Stimulated activated CD4-positive, alpha-beta T cell treated with anti-CD3 and anti-CD28 coated beads, Interleukin-2, amount 100 ng/mL, for 4 hours (primary cell): ENCODE measurements around the gene TSPAN18.

Experiments
- DNase-seq: peaks from one replicate; pipeline ENCODE4 v3.0.0-alpha.2; 2020; ENCODE audit warnings: low read depth

Gene TSPAN18

DNA sequence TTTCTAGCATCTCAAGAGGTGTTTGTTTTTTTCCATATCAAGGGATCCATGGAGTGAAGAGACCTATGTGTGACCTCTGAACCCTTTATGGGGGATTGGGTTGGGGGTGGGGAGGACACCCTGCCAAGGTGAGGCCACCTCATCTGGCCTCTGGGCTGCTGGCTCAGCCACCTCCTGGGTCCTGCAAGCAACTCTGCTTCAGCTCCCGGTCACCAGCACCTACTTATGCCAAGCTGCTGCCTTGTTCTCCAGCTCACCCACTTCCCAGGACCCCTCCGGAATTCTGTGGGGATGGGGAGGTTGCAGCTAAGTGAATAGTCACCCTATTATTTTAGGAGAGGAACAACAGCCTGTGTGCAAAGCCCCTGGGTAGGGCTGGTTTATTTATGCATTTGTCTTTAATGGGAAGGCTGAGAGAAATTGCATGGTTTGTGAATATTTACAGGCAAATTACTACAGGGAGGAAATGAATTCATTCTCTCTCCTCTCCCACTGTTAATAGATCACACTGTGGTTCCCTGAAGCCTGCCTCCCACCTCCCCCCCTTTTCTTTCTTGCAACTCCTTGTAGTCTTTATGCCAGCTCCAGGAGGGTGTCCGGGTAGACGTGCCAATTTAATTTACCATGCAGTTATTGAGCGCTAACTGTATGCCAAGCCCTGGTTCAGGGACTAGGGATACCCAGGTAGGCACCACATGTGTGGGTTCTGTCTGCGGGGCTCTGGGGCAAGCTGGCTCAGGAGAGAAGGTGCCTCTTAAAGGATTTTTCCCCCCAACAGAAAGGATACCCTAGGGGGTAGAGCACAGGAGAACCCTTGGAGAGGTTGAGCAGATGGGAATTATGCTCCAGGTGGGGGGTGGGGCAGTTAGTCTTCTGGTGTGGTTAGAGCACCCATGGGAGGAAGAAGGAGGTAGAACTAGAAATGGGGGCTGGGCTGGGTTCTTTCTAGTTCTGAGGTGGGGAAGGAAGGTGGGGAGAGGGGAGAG, 50.7 kb downstream of the TSPAN18 start:
- DNase-seq, result no peak

DNA sequence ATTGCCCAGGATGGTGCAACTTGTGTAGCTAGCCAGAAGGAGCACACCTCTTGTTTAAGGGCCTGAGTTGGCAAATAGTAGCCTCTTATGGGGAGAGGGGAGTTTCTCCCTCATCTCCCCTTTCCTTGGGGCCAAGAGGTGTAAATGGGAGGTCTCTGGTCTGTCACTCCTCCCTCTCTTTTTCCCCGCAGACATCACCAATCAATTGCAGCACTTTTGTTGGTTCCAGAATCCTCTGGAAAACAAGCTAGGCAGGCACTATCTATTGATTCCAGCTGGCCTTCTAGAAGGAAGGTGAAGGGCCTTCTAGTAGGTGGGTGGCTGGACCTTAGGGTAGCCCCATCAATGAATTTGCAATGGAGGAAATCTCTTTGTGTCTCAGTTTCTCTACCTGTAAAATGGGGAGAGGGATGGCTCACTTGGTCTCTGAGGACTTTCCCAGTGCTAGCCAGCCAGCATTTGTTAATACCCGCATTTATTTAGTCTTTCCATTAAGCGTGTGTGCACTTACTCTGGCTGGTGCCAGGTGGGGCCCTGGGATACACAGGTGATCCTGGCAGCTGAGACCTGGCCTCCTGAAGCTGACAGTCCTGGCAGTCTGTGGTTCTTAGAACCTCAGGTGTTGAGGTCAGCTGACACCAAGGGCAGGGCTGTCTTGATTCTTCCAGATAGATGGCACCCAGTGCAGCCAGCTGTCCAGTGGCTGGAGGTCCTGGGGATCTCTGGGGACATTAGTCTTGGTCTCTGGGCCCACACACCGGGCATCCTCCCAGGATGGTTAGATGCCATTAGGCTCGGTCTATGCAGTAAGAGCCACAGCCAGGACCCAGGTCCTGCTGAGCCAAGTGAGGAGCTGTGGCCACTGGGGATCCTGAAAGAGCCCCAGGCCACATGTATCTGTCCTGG, 51.7 kb downstream of the TSPAN18 start:
- DNase-seq, result no peak

DNA sequence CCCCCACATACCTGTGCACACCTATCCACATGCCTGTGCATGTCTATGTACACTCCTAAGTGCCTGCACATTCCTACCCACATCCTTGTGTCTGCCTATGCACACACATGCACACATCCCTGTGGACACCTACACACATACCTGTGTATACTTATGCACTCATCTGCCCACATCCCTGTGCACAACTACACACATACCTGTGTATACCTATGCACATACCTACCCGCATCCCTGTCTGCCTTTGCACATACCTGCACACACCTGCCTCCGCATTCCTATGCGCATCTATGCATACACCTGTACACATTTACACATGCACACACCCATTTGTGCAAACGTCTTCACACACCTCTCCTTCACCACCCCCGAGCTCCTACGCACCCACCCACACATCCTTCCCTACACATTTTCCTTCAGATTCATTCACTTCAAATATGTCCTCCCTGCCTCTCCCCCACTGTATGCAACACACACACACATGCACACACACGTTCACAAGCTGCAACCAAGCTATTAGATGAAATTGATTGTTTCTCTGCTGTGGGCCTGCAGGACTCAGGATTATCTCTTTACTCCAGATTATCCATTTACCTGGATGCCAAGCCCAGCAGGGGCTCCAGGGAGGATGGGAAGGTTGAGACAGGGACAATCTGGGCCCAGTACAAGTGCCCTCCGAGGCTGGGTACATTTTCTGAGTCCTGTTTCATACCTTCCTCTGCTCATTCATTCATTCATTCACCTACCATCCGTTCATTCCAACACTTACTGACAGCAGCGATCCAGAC, 53.2 kb downstream of the TSPAN18 start:
- DNase-seq, result no peak

DNA sequence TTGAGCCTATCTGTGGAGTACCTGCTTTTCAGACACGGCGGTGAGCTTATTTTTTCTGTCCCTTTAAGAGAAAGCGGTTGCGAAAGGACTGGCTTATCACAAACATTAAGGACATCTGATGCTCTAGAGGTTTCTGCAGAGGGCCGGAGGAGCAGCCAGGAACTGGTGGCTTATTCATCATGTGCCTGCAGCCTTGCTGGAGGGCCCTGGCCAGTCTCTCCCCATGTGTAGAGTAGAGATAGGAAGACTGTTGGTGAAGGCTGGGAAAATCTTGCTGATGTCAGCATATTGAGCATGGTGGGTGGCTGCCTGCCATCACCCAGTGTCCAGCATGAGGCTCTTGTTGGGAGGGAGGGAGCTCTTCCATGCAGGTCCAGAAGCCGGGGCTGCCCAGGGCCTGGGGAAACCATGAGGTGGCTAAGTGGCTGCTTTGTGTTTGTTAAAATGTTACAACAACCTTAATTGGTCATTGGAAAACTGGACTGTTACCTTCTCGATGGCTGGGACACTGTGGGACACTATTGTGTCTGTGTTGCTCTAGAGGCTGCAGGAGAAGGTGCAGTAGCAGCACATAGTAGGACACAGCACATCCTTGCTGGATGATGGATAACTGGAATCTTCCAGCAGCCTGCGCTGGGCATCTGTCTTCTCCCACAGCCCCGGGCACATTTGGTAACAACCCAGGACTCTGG, 54.3 kb downstream of the TSPAN18 start:
- DNase-seq, result no peak

DNA sequence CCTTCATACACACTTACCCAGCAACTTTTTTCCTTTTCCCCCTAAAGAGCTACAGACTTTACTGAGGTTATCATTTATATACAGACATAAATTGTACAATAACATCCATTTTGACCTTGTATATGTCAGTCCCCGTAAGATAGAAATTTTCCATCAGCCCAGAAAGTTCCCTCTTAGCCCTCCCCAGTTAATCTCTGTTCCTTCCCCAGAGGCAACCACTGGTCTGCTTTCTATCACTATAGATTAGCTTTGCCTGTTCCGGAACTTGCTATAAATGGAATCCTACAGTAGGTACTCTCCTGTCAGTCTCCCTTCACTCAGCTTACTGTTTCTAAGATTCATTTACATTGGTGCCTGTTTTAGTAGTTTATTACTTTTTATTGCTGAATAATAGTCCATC, 54.9 kb downstream of the TSPAN18 start:
- DNase-seq, result no peak

DNA sequence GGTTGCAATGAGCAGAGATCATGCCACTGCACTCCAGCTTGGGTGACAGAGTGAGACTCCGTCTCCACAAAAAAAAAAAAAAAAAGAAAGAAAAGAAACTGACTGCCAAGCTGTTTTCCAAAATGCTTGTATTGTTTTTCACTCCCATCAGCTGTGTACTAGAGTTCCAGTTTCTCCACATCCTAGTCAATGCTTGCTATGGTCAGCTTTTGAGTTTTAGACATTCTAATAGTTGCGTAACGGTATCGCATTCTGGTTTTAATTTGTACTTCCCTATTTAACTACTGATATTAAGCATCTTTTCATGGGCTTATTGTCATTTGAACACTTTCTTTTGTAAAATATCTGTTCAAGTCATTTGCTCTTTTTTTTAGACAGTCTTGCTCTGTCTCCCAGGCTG, 55.7 kb downstream of the TSPAN18 start:
- DNase-seq, result no peak

DNA sequence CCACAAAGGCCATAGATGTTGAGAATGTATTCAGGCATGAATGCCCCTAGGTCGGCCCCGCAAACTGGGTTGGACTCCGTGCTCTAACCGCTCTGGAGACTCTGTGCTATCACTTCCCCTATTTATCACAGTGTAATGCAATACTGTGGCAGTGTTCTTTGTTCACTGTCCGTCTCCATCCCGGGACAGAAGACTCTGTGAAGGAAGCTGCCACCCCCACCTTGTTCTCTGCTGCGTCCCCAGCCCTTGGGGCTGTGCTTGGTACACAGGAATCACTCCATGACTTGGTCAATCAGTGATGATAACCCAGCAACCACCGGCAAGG, 57.6 kb downstream of the TSPAN18 start:
- DNase-seq, result no peak

DNA sequence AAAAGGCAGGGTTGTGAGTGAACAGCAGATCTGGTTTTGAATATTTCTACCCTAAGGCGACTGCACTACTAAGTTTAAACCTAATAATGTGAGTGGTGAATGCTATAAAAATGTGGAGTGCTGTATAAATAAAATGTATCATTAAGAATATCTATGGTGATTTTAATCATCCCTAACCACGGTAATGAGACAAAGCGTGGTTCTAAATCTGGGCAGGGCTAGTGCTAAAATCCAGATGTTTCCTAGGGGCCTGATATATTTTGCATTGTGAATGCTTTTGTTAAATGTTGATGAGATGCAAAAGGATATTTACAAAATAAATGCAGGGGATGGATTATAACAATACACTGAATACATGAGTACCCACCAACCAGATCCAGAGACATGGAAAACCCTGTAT, 58.1 kb downstream of the TSPAN18 start:
- DNase-seq, result no peak

DNA sequence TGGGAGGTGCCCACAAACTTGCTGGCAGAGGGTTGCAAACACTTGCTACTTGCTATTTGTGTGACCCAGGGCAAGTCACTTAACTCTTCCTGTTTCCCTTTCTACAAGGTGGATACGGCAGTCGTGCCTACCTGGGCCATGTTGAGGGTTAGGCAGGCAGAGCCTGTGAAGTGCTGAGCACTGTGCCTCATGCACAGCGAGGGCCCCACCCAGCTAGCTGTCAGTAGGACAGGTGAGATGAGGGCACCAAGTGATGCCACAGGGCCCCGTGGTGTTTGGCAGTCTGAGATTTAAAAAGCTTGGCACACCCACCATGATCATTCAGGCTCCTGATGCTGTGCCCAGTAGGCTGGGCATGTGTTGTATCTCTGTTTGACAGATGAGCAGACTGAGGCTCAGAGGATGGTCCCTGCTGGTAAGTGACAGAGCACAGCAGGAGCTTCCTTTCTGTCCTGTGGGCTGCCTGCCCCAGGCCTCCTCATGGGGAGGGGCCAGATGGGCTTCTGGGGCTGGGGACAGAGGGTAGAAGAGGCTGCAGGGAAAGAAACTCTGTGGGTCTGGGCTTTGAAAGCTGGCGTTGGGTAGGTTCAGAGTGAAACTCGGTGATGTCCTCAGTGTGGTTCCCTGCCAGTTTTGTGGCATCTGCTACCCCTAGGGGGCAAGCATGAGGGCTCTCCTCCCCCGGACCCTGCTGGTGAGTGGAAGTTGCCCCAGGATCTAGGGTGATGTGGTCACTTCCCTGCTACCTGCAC, 59.3 kb downstream of the TSPAN18 start:
- no peak for DNase-seq

DNA sequence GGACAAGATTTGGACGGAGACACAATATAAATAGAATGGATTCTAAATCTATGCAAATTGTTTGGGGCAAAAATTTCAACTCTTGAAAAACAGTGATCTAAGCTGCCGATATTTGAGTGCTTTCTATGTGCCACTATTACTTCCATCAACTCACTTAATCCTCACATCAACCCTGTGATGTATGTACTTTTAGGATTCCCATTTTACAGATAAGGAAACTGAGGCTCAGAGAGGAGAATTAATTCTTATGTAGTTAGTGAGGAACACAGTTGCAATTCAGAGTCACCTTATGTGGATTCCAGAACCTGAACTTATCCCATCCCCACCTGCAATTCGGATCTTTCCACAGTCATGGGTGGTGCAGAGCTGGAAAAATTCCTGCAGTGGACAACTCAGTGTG, 60.3 kb downstream of the TSPAN18 start:
- DNase-seq, result no peak

DNA sequence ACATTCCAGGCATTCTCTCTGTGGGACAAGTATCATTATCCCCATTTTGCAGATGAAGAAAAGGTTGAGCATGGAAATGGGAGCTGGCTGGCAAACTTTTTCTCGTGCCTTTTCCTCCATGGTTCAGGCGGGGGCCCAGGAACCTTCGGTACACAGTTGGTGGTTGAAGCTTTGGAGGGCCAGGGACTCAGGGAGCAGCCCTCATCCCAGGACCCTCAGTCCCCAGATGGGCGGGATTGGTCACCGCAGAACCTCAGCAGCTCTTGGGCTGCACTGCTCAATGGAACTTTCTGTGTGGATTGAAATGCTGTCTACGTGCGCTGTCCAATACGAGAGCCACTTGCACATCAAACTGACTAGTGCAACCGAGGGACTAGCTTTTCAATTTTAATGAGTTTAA, 61.2 kb downstream of the TSPAN18 start:
- no peak for DNase-seq

DNA sequence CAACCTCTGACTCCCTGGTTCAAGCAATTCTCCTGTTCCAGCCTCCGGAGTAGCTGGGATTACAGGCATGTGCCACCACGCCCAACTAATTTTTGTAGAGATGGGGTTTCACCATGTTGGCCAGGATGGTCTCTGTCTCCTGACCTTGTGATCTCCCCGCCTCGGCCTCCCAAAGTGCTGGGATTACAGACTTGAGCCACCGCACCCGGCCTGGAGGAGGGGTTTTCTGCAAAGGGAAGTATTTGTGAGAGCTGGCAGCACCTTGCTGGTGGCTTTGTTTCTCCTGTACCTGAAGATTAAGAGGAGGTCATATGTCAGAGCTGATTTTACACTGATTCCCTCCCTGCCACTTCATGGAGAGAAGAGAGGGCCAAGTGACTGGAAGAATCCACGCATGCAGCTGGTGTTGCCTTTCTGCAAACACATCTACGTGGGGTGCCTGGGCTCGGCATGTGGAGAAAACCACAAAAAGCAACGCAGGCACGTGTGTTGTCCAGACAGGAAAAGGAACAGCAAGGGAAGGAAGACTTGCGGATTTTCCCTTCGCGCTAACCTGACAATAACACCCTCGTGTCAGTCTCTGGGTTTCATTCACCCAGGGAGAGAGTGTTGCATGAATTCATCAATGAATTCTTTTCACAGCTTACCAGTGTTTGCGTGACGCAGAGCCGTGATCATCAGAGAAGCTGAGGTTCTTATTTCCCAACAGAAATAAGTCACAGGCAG, 61.9 kb downstream of the TSPAN18 start:
- DNase-seq, result no peak

DNA sequence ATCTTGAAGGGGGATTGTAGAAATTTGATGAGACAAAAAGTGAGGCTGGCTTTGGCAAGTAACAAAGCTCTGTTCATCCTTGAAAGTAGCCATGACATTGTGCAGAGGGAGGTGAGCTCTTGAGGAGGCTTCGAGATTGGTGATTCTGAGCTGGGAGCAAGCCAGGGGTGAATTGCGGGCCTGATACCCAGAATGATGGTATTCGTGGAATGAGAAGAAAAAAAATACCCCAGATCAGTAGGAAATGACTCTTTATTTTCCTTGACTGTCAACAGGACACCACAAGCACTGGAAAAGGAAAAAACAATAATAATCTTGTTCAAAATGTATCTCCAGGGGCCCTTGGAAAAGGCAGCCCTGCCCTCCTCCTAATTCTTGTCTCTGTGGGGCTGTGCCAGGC, 62.7 kb downstream of the TSPAN18 start:
- no peak for DNase-seq

DNA sequence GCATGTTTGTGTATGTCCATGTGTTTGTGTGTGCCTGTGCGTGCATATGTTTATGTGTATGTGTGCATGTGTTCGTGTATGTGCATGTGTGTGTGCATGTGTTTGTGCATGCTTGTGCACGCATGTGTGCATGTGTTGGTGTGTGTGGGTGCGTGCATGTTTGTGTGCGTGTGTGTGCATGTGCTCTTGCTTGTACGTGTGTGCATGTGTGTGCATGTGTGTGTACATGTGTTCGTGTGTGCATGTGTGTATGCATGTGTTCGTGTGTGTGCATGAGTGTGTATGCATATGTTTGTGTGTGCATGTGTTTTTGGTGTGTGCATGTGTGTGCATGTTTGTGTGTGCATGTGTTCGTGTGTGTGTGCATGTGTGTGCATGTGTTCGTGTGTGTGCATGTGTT, 63.4 kb downstream of the TSPAN18 start:
- no peak for DNase-seq

DNA sequence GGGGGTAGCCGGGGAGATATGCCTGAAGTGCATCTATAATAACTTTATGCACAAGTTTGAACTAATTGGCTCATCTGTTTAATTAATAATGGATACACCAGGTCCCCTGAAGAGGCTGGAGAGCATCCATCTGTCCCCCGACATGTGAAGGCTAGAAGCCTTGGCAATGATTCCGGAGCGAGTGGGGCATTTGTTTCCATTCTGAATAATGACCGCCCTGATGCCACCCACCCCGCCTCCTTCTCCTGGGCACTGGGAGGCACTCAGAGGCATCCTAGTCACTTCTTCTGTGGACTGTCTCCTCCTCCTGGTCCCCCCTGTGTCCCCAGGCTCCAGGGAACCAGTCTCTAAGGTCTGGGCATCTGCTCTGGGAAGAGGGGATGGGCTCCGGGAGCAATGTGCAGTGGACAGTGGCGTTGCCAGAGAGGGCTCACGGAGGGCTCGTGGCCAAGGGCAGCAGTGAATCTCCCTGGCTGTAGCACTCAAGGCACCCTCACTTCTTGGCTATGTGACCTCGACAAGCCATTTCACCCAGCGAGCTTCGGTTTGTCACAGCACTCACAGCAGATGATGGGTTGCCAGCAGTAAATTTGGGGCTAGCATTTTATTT, 64.7 kb downstream of the TSPAN18 start:
- no peak for DNase-seq

DNA sequence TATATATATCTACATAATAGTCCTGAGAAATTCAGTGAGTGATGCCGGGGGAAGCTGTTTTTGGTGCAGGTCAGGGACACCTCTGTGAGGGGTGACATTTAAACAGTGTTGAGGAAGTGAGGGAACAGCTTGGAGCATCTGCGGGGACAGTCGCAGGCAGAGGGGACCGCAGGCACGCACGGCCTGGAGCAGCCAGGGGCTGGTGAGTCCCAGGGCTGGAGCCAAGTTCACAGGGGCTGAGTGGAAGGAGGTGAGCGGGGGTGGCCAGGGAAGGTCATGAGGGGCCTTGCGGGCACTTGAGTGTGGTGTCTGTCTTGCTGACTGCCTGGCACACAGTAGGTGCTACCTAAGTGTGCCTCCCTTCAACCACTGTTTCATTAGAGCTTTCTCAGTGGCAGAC, 65.4 kb downstream of the TSPAN18 start:
- no peak for DNase-seq

DNA sequence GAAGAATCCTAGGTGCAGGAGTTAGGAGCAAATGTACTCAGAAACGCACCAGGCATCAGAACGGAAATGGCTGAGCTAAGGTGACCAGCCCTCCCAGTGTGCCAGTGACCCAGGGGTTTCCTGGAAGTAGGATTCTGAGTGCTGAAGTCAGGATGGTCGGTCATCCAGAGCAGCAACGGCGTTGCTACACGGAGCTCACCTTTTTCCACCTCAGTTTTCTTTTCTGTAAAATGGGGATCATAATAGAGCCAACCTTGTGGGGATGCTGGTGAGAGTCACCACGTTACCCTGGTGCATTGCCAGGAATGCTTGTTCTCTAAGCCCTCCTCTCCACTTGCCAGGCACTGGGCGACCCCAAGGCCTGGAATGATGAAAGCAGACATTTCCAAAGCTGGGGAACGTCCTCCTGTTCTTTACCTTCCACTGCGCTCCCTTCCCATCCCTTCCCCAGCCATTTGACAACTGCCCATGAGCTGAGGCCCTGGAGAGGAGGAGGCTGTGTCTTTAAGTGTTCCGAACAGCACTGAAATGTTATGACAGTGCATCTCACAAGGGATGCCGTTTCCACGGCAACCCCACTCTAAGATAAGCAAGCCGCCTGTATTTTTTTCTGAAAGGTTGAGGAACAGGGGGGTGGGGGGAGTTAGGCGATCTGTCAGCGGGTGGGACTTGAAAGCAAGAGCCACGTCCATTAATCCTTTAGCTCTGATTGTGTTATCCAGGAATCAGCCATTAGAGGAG, 66.8 kb downstream of the TSPAN18 start:
- no peak for DNase-seq

DNA sequence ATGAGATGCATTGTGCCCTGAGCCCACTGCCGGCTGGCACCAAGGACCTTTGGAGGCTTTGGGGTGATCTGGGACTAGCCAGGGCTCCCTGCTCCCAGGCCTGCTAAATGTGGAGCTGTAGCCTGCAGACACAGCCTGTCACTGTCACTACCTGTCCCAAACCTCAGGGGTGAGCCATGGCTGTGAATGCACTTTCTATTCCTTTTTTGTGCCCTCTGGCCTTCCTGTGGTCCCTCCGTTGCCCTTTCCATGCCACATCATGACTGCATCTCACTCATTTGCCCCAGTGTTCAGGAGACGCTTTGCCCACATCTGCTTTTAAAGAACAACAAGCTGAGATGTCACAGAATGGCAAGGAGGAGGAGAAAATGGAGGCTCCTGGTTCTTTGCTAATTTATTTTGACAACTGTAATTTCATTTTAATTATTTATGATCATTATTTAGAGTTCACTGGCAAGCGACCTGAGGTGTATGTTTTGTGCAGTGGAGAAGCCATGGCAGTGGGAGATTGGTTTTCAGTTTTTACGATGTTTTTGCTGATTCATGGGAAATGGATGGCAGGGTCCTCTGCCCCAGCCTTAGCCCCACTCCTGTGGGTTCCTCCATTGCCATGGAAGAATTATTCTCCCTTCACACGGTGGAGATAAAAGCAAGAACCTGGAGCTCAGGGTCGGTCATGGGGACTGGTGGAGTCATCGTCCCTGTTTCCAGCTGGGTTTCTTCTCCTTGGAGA, 69.2 kb downstream of the TSPAN18 start:
- DNase-seq, result no peak
